Keratinocyte (primary cell): ENCODE measurements around the gene TBC1D25. TPM values are rescaled to one million over a fixed set of nuclear protein-coding genes. Genes with fewer than 3 reads are reported as not detected.
A peak's percentile ranks its signal among the peaks of the same experiment; 100 is the strongest.

Experiments
- DNase-seq: peaks from one replicate; pipeline ENCODE4 v3.0.0-alpha.2; 2011; ENCODE audit warnings: low read depth, missing footprints, low spot score
- FAIRE-seq: peaks from 2 replicates; lab custom pipeline; 2011; peaks lifted over from hg19 to GRCh38; lab: Jason Lieb, UNC
- H2AFZ ChIP-seq: 2 replicates; pipeline ENCODE4 v1.6.0; 2012; ENCODE audit warnings: low read length, control low read depth, inconsistent platforms; ENCODE audit not compliant: control insufficient read depth
- H3K27ac ChIP-seq: 2 replicates; pipeline ENCODE4 v1.5.1; 2011; ENCODE audit warnings: low read length; ENCODE audit not compliant: control insufficient read depth, insufficient read depth
- H3K27me3 ChIP-seq: 3 replicates; pipeline ENCODE4 v1.6.0; 2011; ENCODE audit warnings: low read length; ENCODE audit not compliant: control insufficient read depth, insufficient read depth; ENCODE audit errors: extremely low read depth
- H3K36me3 ChIP-seq, 2 experiments: 2 replicates in 1 of 2; 3 replicates in 1 of 2; pipeline ENCODE4 v1.5.1; 2011; ENCODE audit warnings: low read length in 2 of 2, mild to moderate bottlenecking in 1 of 2; ENCODE audit not compliant: control insufficient read depth in 2 of 2, insufficient read depth in 2 of 2; ENCODE audit errors: extremely low read depth in 1 of 2
- H3K4me1 ChIP-seq: 3 replicates; pipeline ENCODE4 v1.5.1; 2011; ENCODE audit warnings: low read length; ENCODE audit not compliant: control insufficient read depth, insufficient read depth; ENCODE audit errors: extremely low read depth
- H3K4me2 ChIP-seq: 3 replicates; pipeline ENCODE4 v1.6.0; 2011; ENCODE audit warnings: low read depth, low read length; ENCODE audit not compliant: control insufficient read depth, insufficient read depth; ENCODE audit errors: extremely low read depth
- H3K4me3 ChIP-seq, 3 experiments: fragments of 200-600 bp in 1 of 3; sonication (generic) in 1 of 3; 2 replicates in 2 of 3; 3 replicates in 1 of 3; pipeline ENCODE4 v1.5.1; 2011 to 2016; ENCODE audit warnings: low read length in 3 of 3, mild to moderate bottlenecking in 3 of 3, control low read depth in 2 of 3, inconsistent platforms in 1 of 3, low read depth in 1 of 3, mixed read lengths in 1 of 3, mixed run types in 1 of 3, moderate library complexity in 1 of 3; ENCODE audit not compliant: control insufficient read depth in 2 of 3, insufficient read depth in 2 of 3; ENCODE audit errors: extremely low read depth in 1 of 3
- H3K79me2 ChIP-seq: 2 replicates; pipeline ENCODE4 v1.6.0; 2012; ENCODE audit warnings: low read length; ENCODE audit not compliant: control insufficient read depth, insufficient read depth
- H3K9ac ChIP-seq: 3 replicates; pipeline ENCODE4 v1.6.0; 2011; ENCODE audit warnings: low read length; ENCODE audit not compliant: control insufficient read depth, insufficient read depth; ENCODE audit errors: extremely low read depth
- H3K9me1 ChIP-seq: 3 replicates; pipeline ENCODE4 v1.6.0; 2011; ENCODE audit warnings: low read length; ENCODE audit not compliant: control insufficient read depth, insufficient read depth; ENCODE audit errors: extremely low read depth
- H3K9me3 ChIP-seq: 2 replicates; pipeline ENCODE4 v1.5.1; 2012; ENCODE audit warnings: low read depth, low read length; ENCODE audit not compliant: control insufficient read depth
- H4K20me1 ChIP-seq: 3 replicates; pipeline ENCODE4 v1.6.0; 2011; ENCODE audit warnings: low read length; ENCODE audit not compliant: control insufficient read depth, insufficient read depth; ENCODE audit errors: extremely low read depth
- EZH2 ChIP-seq: IDR thresholded peaks from one replicate; pipeline ENCODE4 v1.6.1; 2012; ENCODE audit warnings: inconsistent platforms, mild to moderate bottlenecking, low read length, moderate library complexity
- dilution Hi-C: fragments of 300-500 bp; cut with MboI; formaldehyde crosslinking; loops from one replicate; pipeline ENCODE4 v1.7.0; 2020; ENCODE audit warnings: low sequenced_read_pairs; ENCODE audit not compliant: extremely low pct_ligation_motif_present
- polyA plus RNA-seq, 5 experiments: library from polyadenylated mRNA; depleted of rRNA in 3 of 5; stranded (reverse) in 3 of 5; stranded (forward) in 1 of 5; unstranded in 1 of 5; fragments of >200 nt; gene quantifications; 1 replicate in 1 of 5; 2 replicates in 3 of 5; 3 replicates in 1 of 5; pipeline versions ENCODE4 v1.2.1 to v1.2.3, GENCODE V29; 2011 to 2012; ENCODE audit warnings: missing spikeins in 2 of 5, low read depth in 1 of 5, low replicate concordance in 1 of 5
- TF ChIP-seq, protein P1 (sequence below), 3 experiments: IDR thresholded peaks in 1 of 3; conservative IDR thresholded peaks in 1 of 3; optimal IDR thresholded peaks in 1 of 3; 2 replicates in 2 of 3; 3 replicates in 1 of 3; pipeline versions ENCODE3 to v1.5.1; 2011; ENCODE audit warnings: low read length in 3 of 3, mild to moderate bottlenecking in 3 of 3, moderate library complexity in 2 of 3, control low read depth in 1 of 3, inconsistent platforms in 1 of 3; ENCODE audit not compliant: insufficient read depth in 2 of 3; ENCODE audit errors: extremely low read depth in 1 of 3

The TBC1D25 gene
- polyA plus RNA-seq, 1 donor (not counting 4 experiments of a cell fraction or from before 2014, with no cell fraction given), result 9.2 TPM

- no peak for TF ChIP-seq EZH2
- TF ChIP-seq, protein P1, sequence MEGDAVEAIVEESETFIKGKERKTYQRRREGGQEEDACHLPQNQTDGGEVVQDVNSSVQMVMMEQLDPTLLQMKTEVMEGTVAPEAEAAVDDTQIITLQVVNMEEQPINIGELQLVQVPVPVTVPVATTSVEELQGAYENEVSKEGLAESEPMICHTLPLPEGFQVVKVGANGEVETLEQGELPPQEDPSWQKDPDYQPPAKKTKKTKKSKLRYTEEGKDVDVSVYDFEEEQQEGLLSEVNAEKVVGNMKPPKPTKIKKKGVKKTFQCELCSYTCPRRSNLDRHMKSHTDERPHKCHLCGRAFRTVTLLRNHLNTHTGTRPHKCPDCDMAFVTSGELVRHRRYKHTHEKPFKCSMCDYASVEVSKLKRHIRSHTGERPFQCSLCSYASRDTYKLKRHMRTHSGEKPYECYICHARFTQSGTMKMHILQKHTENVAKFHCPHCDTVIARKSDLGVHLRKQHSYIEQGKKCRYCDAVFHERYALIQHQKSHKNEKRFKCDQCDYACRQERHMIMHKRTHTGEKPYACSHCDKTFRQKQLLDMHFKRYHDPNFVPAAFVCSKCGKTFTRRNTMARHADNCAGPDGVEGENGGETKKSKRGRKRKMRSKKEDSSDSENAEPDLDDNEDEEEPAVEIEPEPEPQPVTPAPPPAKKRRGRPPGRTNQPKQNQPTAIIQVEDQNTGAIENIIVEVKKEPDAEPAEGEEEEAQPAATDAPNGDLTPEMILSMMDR (optimal IDR thresholded peaks at IDR 0.05 in 1 of 3, IDR thresholded peaks at IDR 0.05 in 1 of 3, conservative IDR thresholded peaks at IDR 0.05 in 1 of 3; ENCODE audit: extremely low read depth in 1 of 3, insufficient read depth in 2 of 3, low read length in 3 of 3), result no peak
- H3K27me3 ChIP-seq, result no peaks in the 10 kb centered on the region
- H3K36me3 ChIP-seq, result peaks cover 6 to 16% of the 10 kb centered on the region in 2 experiments
- H3K4me3 ChIP-seq, result peak overlapping the region; percentile 47 to 92 (median 60)
- H4K20me1 ChIP-seq, result no peaks in the 10 kb centered on the region
- peaks cover 13% of the 10 kb centered on the region for H3K4me1 ChIP-seq
- FAIRE-seq, result no peak
- peak overlapping the region; percentile 98 for H3K9ac ChIP-seq
- no peaks in the 10 kb centered on the region for H3K9me3 ChIP-seq
- peaks cover 20% of the 10 kb centered on the region for H3K79me2 ChIP-seq
- peak overlapping the region; percentile 96 for H3K27ac ChIP-seq
- dilution Hi-C loops, result no loop called here
- H3K9me1 ChIP-seq, result no peaks in the 10 kb centered on the region
- H2AFZ ChIP-seq, result peak overlapping the region; percentile 80
- peak overlapping the region; percentile 85 for H3K4me2 ChIP-seq
- no peak for DNase-seq
Observed at GRCh38 chrX:48573690-48574269, 34.3 kb downstream of the TBC1D25 start.

- Histone ChIP-seq H3K4me3 (peak within 1 kb of the TSS; percentile 60 to 92 (median 63)), H3K9me1 (no peaks in the 10 kb centered on the region), H3K27ac (peak within 1 kb of the TSS; percentile 96), H3K27me3 (no peaks in the 10 kb centered on the region), H2AFZ (peak within 1 kb of the TSS; percentile 80), H4K20me1 (no peaks in the 10 kb centered on the region), H3K79me2 (peaks cover 20% of the 10 kb centered on the region), H3K4me2 (peak within 1 kb of the TSS; percentile 85), H3K9ac (peak within 1 kb of the TSS; percentile 98), H3K9me3 (no peaks in the 10 kb centered on the region), H3K36me3 (peaks cover 6 to 16% of the 10 kb centered on the region in 2 experiments), H3K4me1 (peaks cover 19% of the 10 kb centered on the region)
- no peak for FAIRE-seq
- DNase-seq, result no peak
- dilution Hi-C loops, result no loop called here
- no peak for TF ChIP-seq EZH2
- TF ChIP-seq, protein P1 (optimal IDR thresholded peaks at IDR 0.05 in 1 of 3, IDR thresholded peaks at IDR 0.05 in 1 of 3, conservative IDR thresholded peaks at IDR 0.05 in 1 of 3; ENCODE audit: extremely low read depth in 1 of 3, insufficient read depth in 2 of 3, low read length in 3 of 3), result peak; percentile 34 to 62 (median 35)
Observed at GRCh38 chrX:48574270-48575266, 35.1 kb downstream of the TBC1D25 start, which contains the start of gene RBM3. Gene RBM3, plus strand, starts transcription at chrX:48574484. Its CDS starts 697 bp downstream, at chrX:48575181.
